GM19372 (cell line): ENCODE results near the gene SYT9.
A peak's percentile ranks its signal among the peaks of the same experiment; 100 is the strongest.

ENCODE experiments used
- ATAC-seq: cut with Tn5 transposase; IDR thresholded peaks from one replicate; pipeline ENCODE4 v1.9.1; 2021; ENCODE audit warnings: mild to moderate bottlenecking, low read depth, moderate library complexity; ENCODE audit not compliant: unreplicated experiment

The SYT9 gene

DNA sequence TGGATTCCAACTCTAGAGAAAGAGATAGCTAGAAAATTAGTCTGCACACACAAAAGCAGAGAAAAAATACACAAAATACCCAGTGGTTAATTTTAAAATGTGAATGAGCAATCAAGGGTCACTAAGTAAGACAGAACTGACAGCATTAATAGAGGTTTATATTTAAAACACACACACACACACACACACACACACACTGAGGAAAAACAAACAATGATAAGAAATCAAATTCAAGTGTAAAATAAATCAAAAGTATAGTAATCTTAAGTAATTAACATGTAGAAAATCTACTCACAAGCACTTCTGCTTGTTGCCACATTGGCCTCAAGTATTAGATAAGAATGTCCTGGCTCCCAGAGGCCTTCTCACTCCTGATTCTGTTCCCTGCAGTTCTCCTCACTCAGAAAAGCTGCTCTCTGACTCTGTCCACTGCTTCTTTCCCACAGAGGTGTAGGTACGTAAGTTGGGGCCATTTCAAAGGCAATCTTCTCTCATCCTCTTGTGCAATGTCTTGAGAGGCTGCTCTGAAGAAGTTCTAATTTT is 200.3 kb downstream of the SYT9 start:
- no peak for ATAC-seq

- ATAC-seq, result no peak
Measured at GRCh38 chr11:7454854-7455253, 203.2 kb downstream of the SYT9 start.

GRCh38 chr11:7457211-7457610 is 205.5 kb downstream of the SYT9 start:
- no peak for ATAC-seq

DNA sequence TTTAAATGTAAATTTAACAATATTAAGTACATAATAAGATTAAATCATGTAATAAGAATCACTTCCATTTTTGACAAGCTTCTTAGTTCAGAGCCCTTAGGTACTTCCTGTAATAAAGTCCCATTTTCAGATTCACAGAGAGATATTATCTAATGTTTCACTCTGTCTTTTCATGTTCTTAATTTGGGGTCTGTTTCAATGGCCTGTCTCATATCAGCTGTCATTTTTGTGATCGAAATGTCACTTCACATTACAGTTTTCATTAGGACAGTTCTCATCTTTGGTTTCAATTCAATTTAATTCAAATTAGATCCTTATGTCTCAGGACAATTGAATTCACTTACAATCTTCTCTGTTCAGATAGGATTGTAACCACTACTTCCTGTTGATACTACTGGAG is 211.0 kb downstream of the SYT9 start:
- ATAC-seq, result no peak

DNA sequence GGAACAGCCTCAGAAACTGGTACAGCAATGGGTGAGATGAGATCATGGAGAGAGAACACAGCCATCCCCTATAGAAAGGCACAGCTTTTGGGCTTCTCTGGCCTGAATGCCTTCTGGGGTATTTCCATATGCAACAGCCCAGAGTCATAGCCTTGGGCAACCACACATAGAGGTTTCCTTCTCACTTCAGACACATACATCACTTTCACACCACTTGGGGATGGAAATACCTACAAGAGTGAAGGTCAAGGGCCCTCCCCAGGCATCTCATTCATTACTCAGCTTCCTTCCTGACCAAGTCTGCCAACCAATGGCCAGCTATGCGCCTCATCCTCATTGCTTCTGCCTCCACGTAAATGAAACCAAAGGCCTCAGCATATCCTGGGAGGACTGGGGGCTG is 215.9 kb downstream of the SYT9 start:
- ATAC-seq, result peak; percentile 79

DNA sequence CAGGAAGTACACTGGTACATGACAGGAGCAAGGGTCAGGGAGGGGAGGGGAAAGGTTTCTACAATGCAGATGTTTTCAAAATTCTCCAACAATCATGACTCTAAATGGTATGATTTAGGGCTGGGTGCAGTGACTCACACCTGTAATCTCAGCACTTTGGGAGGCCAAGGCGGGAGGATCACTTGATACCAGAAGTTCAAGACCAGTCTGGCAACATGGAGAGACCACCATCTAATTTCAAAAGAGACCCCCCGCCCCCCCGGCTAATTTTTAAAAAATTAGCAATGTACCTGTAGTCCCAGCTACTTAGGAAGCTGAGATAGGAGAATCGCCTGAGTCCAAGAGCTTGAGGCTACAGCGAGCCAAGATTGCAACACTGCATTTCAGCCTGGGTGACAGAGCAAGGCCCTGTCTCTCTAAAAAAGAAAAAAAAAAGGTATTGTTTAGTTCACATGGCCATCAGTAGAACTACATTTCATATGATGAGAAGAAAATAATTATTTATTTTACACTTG is 217.7 kb downstream of the SYT9 start:
- ATAC-seq, result no peak

DNA sequence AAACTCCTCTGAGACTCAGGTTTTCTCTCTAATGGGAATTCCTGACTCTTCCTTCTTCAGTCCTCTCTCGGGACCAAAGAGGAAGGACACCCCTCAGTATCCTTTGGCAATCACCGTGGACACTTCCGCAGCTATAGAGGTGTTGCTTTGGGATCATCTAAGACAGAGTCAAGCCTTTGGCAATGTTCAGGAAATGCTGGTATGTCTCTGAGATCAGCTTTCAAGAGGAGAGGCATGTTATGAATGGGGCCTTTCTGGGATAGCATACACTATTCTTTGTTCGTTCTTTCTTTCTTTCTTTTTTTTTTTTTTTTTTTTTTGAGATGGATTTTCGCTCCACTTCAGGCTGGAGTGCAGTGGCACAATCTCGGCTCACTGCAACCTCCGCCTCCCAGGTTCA is 219.4 kb downstream of the SYT9 start:
- ATAC-seq, result no peak

- peak; percentile 90 for ATAC-seq
Measured at GRCh38 chr11:7473717-7474116, 222.0 kb downstream of the SYT9 start.

DNA sequence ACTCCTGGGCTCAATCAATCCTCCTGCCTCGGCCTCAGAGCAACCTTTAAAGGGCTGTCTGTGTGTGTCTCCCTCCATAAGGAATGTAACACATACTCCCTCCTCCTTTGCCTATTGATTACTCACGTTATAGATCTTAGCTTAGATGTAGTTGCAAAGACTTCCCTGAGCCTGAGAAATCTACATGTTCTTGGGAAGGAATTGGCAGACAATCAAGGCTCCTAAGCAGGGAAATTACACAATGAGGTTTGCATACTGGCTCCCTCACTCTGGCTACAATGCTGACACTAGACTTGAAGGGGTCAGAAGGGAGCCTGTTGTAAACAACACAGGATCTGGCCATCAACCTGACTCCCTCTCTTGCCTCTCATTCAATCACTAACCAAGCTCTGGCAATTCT is 228.4 kb downstream of the SYT9 start:
- no peak for ATAC-seq

- no peak for ATAC-seq
Measured at GRCh38 chr11:7484131-7484530, 232.4 kb downstream of the SYT9 start.

GRCh38 chr11:7484645-7485044 is 232.9 kb downstream of the SYT9 start:
- no peak for ATAC-seq

GRCh38 chr11:7485186-7486097 is 233.7 kb downstream of the SYT9 start, which contains the start of gene OLFML1:
OLFML1 (plus strand) TSS chr11:7485506; CDS start chr11:7485876, 370 bp downstream.
- no peak for ATAC-seq

- ATAC-seq, result no peak
Measured at GRCh38 chr11:7486098-7486780, 234.5 kb downstream of the SYT9 start.

DNA sequence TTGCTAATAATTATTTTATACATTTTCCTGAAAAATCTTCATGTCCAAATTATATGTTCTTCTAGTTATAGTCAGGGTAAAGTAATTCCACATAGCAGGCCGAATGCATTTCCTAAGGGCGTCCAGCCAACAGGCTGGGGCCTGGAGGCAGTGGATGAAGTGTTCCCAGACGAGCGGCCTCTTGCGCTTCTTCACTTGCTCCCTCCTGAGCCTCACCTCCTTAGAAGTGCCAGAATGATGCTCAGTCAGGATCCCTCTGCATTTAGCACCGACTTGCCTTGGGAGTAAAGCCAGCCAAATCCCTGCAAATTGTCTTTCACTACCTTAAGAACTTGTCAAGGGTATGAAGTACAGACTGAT is 235.1 kb downstream of the SYT9 start:
- no peak for ATAC-seq

DNA sequence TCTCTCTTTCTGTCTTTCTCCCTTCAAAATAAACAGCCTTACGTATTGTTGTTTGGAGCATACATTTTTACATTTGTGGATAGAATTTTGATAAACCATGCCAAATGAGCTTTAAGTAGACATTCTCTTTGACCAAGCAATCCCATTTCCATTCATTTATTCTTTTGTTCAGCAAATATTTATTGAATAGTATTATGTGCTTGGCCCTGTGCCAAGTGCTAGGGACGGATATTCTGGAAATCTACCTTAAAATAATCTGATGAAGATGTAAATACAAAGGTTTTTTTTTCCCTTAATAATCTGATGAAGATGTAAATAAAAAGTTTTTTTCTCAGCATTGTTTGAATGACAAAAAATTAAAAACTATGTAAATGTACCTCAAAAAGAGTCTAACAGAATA is 235.7 kb downstream of the SYT9 start:
- ATAC-seq, result no peak

DNA sequence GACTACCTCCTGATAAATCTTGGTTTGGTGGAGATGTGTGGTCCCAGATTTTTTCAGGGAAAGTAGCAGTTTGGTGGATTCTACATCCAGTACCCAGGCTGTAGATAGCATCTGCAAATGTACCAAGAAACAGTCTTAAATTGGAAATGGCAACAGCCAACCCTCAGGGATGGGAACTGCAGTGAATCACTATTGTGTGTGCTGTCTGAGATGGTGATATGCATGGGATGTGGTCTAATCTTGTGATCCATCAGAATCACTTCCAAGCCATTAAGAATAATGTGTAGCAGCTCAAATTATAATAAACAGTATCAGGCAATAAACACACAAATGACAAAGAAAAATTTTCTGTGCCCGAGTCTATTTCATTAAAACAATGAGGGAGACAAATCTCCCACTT is 237.0 kb downstream of the SYT9 start:
- ATAC-seq, result no peak

DNA sequence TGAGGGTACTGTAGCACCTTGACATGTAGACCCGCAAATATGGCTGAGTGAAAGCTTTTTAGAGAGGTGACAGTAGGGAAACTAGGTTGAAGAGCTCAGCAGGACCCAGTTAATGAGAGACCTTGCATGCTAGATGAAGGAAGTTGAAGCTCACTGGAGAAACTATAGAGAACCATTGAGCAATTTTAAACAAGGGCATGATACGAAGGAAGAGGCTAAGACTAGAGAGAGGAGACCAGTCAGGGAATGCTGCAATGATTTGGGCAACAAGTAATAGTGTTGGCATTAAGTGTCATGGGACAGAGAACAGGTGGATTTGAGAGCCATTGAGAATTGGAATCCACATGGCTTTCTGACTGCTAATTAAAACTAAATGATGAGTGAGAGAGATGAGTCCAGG is 237.7 kb downstream of the SYT9 start:
- ATAC-seq, result no peak

DNA sequence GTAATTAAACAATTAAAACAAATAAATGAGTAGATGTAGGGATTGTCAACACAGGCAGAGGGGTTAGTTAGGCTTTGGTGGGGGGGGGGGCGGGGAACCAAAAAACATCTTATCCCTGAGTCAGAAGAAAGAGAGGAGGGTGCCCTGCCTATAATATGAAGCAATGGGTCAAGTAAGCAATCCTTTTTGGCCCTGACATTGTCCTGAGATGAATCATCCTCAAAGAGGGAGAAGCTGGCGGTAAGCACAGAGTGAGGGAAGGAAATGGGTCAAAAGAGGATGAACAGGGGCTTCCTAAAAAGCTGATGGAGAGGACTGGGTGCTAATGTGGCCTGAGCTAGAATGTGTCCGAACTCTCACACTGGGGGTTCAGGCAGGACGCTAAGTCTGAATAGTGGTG is 238.3 kb downstream of the SYT9 start:
- no peak for ATAC-seq

DNA sequence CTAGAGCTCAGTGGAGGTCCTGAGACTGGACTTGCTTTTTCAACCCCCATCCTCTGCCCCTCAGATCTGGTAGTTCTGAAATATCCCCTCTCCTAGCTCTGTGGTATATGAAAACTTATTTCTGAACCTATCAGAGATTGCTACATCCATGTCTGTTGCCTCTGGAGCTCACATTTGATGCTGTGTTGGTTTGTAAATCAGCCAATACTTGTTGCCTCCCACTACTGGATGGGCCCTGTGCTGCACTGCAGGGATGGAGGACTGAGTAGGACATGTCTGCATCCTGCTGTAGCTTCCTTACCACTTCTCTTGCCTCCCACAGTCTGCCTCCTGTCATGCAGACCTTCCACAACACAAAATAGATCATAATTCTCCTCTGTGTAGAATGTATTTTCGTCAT is 238.8 kb downstream of the SYT9 start:
- no peak for ATAC-seq

DNA sequence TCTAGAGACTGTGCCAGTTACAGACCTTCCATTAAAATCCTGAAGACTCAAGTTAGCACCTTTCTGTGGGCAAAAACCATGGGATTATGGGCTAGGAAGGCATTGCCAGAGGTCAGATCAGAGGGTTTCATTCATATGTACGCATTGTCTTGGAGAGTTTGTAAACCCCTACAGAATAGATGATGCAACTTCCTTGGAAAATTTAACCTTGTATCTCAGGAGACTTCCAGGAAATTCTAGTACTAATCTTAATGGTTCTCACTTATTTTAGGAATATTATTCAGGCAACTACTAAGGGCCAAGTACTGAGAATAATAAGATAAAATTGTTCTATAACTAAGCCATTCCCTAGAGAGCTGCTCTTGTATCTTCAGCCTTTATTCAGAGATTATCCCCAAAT is 240.5 kb downstream of the SYT9 start:
- ATAC-seq, result no peak

DNA sequence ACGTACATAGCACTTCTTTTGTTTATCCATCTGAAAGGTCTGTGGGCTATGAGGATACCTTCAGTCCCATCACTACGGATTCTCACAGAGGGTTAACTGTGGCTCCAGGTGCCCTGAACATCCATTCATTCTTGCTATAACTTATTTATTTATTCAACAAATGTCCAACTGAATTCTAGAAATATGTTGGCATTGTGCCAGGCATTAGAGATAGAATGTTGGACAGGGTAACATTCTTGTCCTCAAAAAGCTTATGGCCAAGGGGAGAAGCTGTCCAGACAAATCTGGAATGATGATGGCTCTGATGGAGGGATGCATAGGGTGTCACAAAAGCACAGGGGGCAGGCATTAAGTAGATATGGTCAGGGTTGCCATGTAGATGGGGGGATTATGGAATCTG is 242.0 kb downstream of the SYT9 start:
- no peak for ATAC-seq
